ENCODE measurements around the gene RRP1.

The RRP1 gene

DNA sequence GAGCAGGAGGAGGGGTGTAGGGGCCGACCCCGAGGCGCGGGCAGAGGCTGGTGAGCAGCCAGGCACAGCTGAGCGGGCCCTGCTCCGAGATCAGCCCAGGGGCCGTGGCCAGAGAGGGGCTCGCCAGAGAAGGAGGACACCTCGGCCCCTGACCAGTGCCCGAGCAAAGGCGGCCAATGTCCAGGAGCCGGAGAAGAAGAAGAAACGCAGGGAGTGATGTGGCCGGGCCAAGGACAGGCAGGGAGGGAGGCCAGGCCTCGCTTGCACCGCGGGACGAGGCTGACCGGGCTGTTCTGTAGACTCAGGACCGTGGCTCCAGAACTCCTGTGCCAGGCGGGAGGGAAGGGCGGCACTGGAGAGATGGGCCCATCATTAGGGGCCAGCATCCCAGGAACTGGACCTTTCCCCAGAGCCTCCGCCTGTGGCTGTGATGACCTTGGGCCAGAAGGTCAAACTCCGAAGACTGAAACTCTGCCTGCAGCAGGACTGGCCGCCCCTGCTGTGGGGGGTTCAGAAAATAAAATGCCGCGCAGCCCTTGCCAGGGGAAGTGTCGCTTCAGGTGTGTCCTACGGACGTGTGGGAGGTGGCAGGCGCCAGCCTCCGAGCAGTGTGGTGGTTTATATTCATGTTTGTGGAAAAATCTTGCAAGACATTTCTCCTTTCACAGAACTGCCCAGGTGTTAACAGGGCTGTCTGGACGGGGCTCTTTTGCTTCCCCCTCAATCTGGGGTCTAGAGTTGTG is 14.4 kb downstream of the RRP1 start:
- DNase-seq: no peak

DNA sequence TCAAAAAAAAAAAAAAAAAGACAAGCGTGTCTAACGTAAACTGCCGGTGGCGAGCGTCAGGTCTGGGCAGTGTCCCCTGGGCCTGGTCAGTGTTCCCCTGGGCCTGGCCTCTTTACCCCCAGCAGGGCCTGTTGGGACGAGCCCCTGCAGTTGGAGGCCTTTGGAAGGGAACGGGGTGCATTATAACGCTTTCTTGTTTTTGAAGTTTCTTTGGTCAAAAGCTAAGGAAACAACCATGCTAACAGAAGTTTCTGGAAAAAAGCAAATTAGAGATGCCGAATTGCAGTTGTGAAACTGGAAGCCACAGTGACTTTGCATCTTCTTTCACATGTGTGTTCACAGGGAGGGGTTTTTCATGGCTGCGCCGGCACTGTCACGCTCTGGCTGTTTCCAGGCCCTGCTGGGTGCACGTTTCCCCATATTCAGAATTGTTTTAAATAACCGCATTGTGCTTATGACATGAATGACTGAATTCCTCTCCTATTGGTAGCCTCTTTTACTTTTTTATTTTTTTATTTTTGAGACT is 16.0 kb downstream of the RRP1 start:
- no peak for DNase-seq

DNA sequence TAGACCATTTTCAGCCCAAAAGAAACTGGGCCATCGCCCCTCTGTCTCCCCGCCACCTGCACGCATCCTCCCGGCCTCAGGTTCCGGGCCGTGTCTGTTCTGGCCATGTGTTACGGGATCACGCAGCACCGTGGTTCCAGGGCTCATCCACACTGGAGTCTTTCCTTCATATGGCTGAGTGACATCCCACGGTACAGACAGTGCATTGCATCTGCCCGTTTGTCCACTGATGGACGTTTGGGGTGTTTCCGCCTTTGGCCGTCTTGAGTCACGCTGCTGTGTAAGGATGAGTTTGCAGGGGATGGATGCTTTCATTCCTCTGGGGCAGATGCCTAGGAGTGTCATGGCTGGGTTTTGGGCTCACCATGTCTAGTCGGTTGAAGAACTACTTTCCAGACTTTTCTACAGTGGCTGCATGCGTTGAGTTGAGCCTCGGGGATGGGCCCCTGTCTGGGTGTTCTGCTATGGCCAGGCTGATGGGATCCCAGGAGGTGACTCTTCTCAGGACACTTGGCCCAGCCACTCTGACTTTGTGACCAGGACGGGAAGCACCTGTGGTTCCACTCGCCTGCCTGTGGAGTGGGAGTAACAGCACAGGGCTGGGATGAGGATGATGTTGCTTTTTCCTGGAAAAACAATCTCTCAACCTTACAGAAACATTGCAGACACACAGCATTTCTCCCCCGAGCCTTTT is 16.8 kb downstream of the RRP1 start:
- no peak for DNase-seq

DNA sequence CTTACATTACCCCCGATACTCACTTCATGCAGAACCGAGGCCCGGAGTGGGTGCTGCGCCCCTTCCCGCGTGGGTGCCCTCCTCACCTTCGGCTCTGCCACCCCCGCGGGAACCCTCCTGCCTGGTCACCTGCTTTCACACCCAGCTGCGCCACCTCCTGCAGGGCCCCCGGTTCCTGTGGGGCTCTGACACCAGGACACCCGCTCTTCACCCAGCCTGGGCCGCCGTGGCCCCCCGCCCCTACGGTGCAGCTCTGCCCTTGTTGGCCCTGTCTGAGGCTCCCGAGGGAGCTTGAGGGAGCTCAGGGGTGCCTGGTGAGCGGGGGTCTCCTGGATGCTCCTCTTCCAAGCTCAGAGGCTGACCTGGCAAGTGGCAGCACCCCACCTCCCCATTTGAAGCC is 19.0 kb downstream of the RRP1 start:
- DNase-seq: no peak

DNA sequence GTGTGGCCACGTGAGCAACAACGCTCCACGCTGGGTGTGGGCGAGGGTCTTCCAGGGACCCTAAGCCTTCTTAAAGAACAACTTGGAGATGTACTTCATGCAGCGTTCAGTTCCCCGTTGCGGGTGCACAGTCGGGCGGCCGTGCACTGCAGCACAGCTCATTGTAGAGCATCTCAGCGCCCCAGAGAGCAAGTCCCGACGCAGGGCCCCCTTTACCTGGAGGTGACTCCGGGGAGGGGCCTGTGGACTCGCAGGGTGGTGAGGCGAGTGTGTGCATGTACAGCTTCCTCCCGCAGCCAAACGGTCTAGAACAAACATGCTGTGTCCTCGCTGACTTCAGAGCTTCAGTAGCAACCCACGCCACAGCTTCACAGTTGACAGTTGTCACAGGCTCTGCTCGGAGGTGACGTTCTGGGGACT is 19.5 kb downstream of the RRP1 start:
- no peak for DNase-seq

DNA sequence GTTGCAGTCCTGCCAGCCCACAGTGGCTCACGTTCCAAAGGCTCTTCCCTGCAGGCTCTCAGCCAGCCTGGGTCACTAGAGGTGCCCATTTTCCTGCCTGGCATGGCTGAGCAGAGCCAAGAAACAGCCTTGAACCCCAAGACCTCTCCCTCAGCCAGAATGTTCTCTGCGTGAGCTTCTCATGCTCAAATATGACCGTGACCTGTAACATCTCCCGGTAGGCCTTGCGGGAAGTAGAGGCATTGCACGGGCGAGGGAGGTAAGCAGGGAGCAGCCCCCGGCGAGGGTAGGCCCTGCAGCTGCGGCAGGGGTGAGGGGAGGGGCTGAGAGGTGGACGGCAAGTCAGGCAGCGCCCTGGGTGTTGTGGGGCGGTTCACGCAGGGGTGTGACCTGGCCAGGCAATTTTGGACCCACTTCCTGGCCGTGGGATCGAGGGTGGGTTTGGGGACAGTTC is 20.0 kb downstream of the RRP1 start:
- no peak for DNase-seq

DNA sequence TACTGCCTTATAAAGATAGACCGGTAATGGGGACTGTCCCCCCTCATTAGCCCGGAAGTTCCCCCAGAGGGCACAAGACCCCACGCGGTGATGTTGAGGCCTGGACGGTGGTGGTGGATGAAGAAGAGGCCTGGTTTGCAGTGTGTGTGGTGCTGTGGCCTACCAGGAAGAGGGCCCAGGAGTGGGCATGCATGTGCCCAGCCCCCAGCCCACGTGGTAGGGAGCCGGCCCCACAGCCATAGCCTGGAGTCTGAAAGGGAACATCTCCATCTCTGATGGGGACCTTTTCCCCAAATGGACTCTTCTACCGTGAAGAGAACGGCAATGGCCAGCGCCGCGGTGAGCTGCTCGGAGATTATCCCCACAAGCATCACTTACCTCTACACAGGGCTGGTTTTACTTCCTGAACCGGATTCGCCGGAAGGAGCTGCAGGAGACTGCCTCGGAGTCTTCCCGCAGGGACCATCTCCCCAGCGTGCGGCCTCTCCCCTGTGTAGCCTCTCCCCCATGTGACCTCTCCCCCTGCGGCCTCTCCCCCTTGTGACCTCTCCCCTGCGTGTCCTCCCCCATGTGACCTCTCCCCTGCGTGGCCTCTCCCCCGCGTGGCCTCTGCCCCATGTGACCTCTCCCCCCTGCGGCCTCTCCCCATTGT is 20.6 kb downstream of the RRP1 start:
- no peak for DNase-seq

DNA sequence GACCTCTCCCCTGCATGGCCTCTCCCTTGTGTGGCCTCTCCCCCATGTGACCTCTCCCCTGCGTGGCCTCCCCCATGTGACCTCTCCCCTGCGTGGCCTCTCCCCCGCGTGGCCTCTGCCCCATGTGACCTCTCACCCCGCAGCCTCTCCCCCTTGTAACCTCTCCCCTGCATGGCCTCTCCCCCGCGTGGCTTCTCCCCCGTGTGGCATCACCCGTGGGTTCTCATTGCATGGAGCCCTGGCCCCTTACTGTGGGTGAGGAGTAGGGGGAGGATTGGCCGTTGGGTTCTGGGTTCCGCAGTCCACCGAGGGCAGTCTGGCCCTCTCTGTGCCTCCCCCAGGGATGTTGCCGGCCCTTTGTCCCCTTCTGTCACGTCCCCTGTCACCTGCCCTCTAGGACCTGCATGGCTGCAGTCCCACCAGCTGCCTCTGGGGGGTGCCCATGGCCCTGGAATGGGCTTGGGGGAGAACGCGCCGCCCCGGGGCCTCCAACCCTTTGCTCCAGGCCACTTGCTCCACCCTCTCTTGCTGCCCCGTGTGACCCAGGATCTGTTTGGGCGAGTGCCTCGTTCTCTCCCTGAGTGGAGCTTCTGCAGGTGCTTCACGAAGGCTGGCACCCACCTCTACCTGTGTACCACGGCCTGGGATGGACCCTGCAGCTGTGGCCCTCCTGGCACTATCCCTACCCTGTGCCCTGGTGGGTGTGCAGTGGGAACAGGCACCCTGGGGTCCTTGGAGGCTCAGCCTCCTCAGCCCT is 21.3 kb downstream of the RRP1 start:
- peak; percentile 75 for DNase-seq

DNA sequence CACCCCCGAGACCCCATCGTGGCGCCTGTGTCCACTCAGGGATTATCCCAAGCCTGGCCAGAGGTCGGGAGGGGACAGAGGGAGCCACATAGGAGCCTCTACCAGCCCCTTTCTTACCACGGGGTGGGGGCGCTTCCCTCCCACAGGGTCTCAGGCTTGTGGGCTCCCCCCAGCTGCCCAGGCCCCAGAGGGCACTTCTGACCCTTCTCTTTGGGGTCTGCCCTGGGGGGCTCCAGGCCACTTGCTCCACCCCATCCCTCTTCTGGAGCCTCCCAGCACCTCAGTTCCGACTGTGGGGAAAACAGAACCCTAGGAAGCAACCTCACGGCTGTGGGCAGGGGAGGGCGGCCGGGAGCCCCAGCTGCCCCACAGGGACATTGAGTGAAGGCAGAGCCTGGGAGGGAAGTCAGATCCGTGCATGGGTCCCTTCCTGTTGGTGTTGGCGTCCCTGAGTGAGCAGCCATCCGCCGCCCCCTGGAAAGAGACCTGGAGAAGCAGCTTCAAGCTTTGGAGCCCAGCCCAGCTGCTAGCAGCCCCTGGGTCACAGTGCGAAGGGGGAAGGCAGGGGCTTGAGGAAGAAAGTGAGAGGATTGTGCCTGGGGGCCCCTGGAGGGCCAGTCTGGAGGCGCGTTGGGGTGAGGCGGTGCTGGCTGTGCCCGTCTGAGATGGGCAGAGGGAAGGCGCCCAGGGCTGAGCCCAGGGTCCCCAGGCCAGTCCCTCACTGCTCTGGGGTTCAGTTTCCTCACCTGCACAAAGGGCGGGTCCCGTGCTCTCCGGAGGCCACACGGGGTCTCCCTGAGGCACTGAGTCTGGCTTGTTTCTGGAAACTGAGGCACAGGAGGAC is 22.1 kb downstream of the RRP1 start:
- no peak for DNase-seq

DNA sequence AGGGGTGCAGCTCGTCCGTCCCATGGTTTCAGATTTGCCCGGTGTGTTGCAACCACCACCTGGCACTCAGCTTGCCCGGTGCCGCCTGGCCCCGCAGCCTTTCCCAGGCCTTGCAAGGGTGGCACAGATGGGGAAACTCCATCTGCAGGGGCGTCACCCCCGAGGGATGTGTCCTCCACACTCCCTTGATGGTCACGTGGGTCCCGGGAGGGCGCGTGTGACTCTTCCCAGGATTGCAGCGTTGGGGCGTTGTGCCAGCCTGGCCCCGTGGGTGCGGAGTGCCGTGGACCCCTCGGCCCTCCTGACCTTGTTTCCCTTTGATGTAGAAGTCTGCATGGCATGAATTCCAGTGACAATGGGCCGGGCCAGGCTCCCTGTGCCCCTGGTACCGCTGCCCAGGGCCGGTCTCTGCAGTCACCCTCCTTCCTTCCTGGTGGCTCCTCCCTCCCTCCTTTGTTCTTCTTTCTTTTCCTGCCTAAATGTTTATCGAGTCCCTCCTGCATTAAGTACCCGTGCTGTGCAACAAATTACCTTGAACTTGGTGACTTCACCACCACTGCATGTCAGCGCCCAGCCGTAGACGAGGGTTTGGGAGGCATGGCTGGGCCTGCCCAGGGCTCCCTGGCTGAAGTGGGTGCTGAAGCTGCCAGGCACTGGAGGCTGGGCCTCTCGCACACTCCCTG is 22.9 kb downstream of the RRP1 start:
- DNase-seq: no peak

DNA sequence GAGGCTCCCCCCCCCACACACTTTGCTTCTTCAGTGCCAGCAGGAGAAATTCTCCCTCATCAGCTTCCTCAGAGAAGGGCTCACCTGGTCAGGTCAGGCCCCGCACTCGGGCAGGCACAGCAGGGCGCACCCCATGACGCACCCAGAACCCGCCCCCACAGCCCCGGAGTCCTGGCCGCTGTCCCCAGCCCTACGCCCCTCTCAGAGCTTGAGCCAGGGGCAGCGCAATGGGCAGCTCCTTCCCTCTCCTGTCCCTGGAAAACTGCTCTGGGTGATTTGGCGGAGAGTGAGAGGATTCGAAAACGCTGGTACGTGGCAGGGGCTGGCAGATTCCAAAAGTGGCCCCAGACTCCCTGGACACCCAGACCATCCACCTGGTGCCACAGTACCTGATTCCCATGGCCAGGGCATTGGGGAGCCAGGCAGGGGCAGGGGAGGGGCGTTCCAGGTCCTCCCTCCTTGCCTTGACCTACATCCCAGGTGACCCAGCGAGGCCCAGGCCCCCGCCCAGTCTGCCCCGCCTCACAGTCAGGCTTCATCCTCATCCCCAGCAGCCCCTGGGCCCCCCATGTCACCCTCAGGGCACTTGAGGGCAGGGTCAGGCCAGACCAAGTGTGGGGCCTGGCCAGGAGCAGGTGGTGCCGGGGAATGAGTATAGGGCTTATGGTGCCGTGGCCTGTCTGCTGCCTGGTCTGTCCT is 23.7 kb downstream of the RRP1 start:
- DNase-seq: no peak

DNA sequence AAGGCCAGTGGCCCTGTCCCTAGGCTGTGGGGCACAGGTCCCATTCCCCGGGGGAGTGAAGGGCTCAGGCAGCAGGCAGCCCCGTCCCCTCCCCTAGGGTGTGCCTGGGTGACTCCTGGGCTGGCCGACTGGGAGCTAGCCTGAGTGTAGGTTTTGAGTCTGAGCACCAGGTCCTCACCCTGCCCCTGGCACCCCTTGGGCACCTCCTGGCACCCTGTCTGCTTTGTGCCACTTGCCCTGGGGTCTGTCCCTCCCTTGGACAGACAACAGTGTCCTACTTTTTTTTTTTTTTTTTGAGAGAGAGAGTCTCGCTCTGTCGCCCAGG is 24.2 kb downstream of the RRP1 start:
- no peak for DNase-seq

DNA sequence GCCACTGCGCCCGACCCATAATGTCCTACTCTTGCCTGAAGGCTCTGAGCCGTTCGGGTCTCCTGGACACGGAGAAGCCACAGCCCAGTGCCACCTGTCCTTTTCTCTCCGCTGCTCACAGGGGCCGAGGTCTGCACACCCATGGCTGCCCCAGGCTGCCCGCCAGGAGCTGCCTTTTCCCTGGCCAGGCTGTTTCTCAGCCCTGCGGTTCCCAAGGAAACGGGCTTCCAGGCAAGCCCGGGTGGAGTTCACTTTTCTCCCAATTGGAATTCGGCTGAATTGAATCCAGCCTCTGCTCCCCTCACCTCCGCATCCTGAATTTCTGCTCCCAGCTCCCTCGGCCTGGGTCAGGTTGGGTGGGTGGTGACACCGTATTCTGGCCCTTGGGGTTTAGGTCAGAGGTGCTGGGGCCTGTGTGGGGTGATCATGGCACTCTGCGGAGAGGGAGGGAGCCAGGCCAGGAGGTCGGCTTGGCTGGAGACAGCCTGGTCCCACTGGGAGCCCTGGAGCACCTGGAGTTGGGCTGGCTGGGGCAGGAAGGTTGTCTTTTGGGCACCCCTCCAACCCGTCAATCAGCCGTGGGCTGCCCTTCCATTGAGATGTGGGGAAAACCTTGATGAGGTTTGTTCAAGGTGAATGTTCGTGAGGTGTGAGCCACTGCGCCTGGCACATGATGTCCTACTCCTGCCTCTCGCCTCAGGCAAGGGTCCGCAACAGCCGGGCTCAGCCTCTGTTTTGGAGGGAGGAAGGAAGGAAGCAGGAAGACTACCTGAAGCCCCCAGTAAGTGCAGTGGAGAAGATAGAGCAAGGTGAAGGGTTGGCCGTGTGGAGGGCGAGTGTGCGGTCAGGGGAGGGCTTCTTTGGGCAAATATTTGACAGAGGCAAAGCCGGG is 25.1 kb downstream of the RRP1 start:
- DNase-seq: no peak

DNA sequence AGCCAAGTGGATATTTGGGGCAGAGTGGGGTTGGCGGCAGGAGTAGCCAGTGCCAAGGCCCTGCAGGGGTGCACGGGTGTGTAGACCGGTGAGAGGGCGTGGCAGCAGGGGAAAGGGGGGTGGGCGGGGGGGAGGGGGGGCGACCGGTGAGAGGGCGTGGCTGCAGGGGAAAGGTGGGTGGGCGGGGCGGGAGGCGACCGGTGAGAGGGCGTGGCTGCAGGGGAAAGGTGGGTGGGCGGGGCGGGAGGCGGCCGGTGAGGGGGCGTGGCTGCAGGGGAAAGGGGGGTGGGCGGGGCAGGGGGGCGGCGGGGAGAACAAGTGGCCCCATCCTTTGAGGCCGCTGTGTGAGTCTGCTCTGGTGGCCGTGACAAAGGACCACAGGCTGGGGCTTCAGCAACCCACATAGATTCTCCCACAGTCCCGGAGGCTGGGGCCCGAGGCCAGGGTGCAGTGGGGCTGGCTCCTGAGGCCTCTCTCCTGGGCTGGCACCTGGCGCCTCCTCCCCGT is 25.8 kb downstream of the RRP1 start:
- DNase-seq: no peak

DNA sequence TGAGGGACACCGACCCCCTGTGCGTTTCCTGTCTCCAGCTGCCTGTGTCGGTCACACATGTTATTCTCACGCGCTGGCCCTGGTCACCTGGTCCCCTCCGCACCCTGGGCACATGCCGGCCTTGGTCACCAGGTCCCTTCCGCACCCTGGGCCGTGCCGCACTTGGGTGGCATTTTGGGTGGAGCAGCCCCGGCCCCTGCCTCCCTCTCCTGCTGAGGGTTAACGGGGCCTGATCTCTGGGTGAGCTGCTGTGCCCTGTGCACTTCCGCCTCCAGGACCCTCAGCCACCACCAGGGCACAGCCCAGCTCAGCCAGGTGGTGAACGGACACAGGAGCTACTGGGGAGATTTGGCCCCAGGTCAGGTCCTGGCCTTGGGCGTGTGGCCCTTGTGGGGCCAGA is 26.6 kb downstream of the RRP1 start:
- DNase-seq: no peak

DNA sequence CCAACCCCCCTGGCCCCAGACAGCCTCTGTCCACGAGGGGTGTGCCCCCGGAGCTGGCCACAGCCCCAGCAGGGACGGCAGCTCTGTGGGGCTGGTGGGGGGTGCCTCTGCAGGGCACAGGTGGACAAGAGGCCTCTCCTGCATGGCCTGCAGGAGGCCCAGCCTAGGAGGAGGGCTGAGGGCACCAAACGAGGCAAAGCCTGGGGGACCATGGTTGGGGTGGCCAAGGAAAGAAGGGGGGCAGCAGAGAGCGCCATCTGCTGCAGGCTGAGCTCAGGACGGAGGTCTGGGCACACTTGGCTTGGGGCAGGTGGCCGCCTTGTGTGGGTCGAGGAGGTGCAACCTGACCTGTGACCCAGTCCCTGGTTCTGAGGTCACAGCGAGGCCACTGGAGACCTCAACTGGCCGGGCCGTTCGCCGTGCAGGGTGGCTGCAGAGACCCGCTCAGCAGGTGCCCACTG is 27.3 kb downstream of the RRP1 start:
- no peak for DNase-seq

DNA sequence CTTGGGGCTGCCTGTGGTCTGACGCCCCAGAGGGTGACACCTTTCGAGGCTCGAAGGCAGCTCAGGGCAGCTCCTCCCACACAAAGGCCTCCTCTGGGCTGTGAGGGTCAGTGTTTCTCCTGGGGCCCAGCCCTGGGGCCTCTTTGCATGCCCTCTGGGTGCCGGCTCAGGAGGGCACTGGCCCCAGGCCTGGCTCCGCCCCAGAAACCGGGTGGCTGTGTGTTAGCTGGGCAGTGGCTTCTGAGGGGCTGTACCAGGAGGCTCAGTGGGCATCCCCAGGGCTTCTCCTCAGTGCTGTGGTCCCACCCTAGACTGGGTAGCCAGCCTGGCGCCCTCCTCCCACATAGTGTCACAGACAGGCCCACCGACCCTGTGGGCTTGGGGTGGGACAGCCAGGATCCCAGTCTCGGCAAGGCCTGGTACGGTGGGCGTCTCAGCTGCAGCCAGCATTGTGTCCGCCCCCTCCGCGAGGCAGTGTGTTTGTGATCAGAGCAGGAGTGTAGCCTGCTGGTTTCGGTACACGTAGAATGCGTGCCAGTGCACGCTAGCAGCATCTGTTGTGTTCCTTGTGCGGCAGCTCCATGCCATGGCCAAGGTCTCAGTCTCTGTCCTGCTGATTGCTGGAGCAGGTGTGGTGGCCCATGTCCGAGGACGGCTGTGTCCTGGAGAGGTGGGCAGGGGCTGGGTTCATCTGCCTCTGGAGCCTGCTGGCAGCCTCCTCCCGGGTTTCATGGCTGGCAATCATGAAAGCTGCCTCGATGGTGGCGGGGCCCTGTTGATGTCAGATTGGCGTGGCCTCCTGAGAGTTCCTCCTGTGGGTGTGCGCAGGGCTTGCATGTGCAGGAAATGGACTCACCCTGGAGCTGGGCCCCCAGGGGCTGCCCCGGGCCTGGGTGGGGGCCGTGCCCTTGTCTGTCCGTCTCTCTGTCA is 28.0 kb downstream of the RRP1 start:
- no peak for DNase-seq

DNA sequence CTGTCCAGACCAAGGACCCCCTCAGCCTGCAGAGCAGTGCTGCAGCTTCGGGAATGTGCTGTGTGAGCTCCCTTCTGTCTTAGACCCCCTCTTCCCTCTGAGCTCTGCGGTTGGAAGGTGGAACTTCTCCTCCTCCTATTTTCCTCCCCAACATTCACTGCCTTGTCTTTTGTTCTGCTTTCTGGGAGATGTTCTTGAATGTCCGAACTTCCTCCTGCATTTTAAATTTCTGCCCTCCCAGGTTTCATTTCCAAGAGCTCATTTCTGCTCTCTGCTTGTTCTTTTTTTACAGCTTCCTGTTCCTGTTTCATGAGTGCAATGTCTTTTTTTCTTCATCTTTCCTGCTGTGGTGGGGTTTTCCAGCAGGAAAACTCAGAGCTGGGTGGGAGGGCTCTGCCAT is 29.3 kb downstream of the RRP1 start:
- DNase-seq: no peak

Measured in central memory CD4-positive, alpha-beta T cell (primary cell).